ENCODE measurements around the gene TREM1. TPM values are rescaled to one million over a fixed set of nuclear protein-coding genes. Genes with fewer than 3 reads are reported as not detected.

TREM1 gene
- total and polyA plus RNA-seq, 7 experiments from 2014 or later: 15.9 to 251 TPM; not detected in 5

DNA sequence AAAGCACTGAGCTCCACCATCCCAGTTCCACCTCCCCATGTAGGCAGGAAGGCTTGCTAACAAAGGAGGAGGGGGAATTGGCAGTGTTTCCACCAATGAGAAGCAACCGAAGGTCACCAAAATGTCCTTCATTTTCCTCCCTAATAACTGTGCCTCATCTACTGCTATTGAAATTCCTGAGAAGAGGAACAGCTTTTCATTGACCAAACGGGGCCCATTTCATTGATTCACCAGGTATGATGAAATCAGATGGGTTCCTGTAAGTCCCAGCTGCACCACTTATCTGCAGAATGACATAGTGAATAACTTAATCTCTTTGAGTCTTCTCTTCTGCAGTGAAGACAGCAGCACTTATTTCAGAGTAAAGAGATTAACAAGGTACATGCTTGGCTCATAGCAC lies 17.3 kb downstream of the TREM1 start:
- Mint-ChIP-seq H3K36me3 (no peaks in the 10 kb centered on the region), H3K4me3 (no peak overlapping the region), H3K27ac (no peak overlapping the region), H3K27me3 (peaks cover 0 to 16% (median 0%) of the 10 kb centered on the region in 5 donors), H3K9me3 (peaks cover 0 to 4% (median 0%) of the 10 kb centered on the region in 11 donors), H3K4me1 (peaks cover 0 to 11% (median 9%) of the 10 kb centered on the region in 7 donors)
- no peaks in the 10 kb centered on the region for H3K27me3 ChIP-seq (ENCODE audit: control insufficient read depth in 2 of 2, insufficient read depth in 2 of 2, low read length in 2 of 2)
- CTCF ChIA-PET: interaction anchor here (0.6 kb wide), 1 partner anchor 388 kb away, joined by 3 read pairs; no protein-coding TSS in a partner anchor
- H3K27ac ChIP-seq (ENCODE audit: low read depth, low read length): no peak overlapping the region
- POLR2A ChIA-PET: no interaction called here
- no peaks in the 10 kb centered on the region for H3K4me1 ChIP-seq (ENCODE audit: control insufficient read depth in 2 of 2, insufficient read depth in 2 of 2, low read length in 2 of 2)
- DNase-seq (no peak), ATAC-seq (no peak)
- no peaks in the 10 kb centered on the region for H3K36me3 ChIP-seq (ENCODE audit: control insufficient read depth in 2 of 3, insufficient read depth in 3 of 3, low read length in 3 of 3)
- H3K9me3 ChIP-seq (ENCODE audit: control insufficient read depth in 2 of 3, low read length in 3 of 3): no peaks in the 10 kb centered on the region
- intact Hi-C loops (cut with micrococcal nuclease): no loop called here
- no peak overlapping the region for H3K4me3 ChIP-seq (ENCODE audit: low read length)

GRCh38 chr6:41268478-41268877 lies 18.0 kb downstream of the TREM1 start:
- H3K27me3 Mint-ChIP-seq: peaks cover 0 to 17% (median 0%) of the 10 kb centered on the region in 5 donors
- H3K4me1 ChIP-seq (ENCODE audit: control insufficient read depth in 2 of 2, insufficient read depth in 2 of 2, low read length in 2 of 2): no peaks in the 10 kb centered on the region
- H3K4me1 Mint-ChIP-seq: peaks cover 0 to 11% (median 9%) of the 10 kb centered on the region in 7 donors
- peaks cover 0 to 7% (median 3%) of the 10 kb centered on the region in 11 donors for H3K9me3 Mint-ChIP-seq
- H3K27ac Mint-ChIP-seq: no peak overlapping the region
- no peak overlapping the region for H3K27ac ChIP-seq (ENCODE audit: low read depth, low read length)
- ATAC-seq (no peak), DNase-seq (no peak)
- intact Hi-C loops (cut with micrococcal nuclease): no loop called here
- ChIA-PET POLR2A (no interaction called here), CTCF (no interaction called here)
- no peaks in the 10 kb centered on the region for H3K36me3 ChIP-seq (ENCODE audit: control insufficient read depth in 2 of 3, insufficient read depth in 3 of 3, low read length in 3 of 3)
- H3K4me3 ChIP-seq (ENCODE audit: low read length): no peak overlapping the region
- peaks cover 0 to 3% (median 0%) of the 10 kb centered on the region in 3 experiments for H3K9me3 ChIP-seq (ENCODE audit: control insufficient read depth in 2 of 3, low read length in 3 of 3)
- H3K27me3 ChIP-seq (ENCODE audit: control insufficient read depth in 2 of 2, insufficient read depth in 2 of 2, low read length in 2 of 2): no peaks in the 10 kb centered on the region
- H3K36me3 Mint-ChIP-seq: peaks cover 0 to 3% (median under 1%) of the 10 kb centered on the region in 5 donors
- no peak overlapping the region for H3K4me3 Mint-ChIP-seq

GRCh38 chr6:41266541-41266940 lies 19.9 kb downstream of the TREM1 start:
- Mint-ChIP-seq H3K4me3 (no peak overlapping the region), H3K9me3 (peaks cover 6 to 24% (median 18%) of the 10 kb centered on the region in 11 donors), H3K4me1 (peaks cover 0 to 2% (median 0%) of the 10 kb centered on the region in 7 donors), H3K36me3 (peaks cover 0 to 17% (median 8%) of the 10 kb centered on the region in 5 donors), H3K27ac (no peak overlapping the region), H3K27me3 (peaks cover 0 to 23% (median 0%) of the 10 kb centered on the region in 5 donors)
- Histone ChIP-seq H3K36me3 (ENCODE audit: control insufficient read depth in 2 of 3, insufficient read depth in 3 of 3, low read length in 3 of 3) (no peaks in the 10 kb centered on the region), H3K27me3 (ENCODE audit: control insufficient read depth in 2 of 2, insufficient read depth in 2 of 2, low read length in 2 of 2) (no peaks in the 10 kb centered on the region), H3K4me3 (ENCODE audit: low read length) (no peak overlapping the region), H3K4me1 (ENCODE audit: control insufficient read depth in 2 of 2, insufficient read depth in 2 of 2, low read length in 2 of 2) (no peaks in the 10 kb centered on the region), H3K9me3 (ENCODE audit: control insufficient read depth in 2 of 3, low read length in 3 of 3) (peaks cover 0 to 7% (median 0%) of the 10 kb centered on the region in 3 experiments), H3K27ac (ENCODE audit: low read depth, low read length) (no peak overlapping the region)
- CTCF ChIA-PET: no interaction called here
- POLR2A ChIA-PET: no interaction called here
- DNase-seq (no peak), ATAC-seq (no peak)
- intact Hi-C loops (cut with micrococcal nuclease): no loop called here

DNA sequence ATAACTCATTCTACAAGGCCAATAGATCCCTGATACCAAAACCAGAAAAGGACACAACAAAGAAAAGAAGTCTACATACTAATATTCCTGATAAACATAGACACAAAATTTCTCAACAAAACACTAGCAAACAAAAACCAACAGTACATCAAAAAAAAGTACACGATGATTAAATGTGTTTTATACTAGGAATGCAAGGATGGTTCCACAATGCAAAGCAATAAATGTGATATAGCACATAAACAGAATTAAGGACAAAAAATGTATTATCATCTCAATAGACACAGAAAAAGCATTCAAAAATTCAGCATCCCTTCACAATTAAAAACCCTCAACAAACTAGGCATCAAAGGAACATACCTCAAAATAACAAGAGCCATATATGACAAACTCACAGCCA lies 23.2 kb downstream of the TREM1 start:
- no peak overlapping the region for H3K27ac ChIP-seq (ENCODE audit: low read depth, low read length)
- no peak overlapping the region for H3K4me3 ChIP-seq (ENCODE audit: low read length)
- Mint-ChIP-seq H3K4me1 (no peaks in the 10 kb centered on the region), H3K4me3 (no peak overlapping the region), H3K36me3 (peaks cover 0 to 20% (median 10%) of the 10 kb centered on the region in 5 donors), H3K9me3 (peaks cover 14 to 56% (median 31%) of the 10 kb centered on the region in 11 donors), H3K27ac (no peak overlapping the region), H3K27me3 (peaks cover 0 to 34% (median 0%) of the 10 kb centered on the region in 5 donors)
- CTCF ChIA-PET: no interaction called here
- POLR2A ChIA-PET: no interaction called here
- no peak for DNase-seq
- H3K4me1 ChIP-seq (ENCODE audit: control insufficient read depth in 2 of 2, insufficient read depth in 2 of 2, low read length in 2 of 2): no peaks in the 10 kb centered on the region
- intact Hi-C loops (cut with micrococcal nuclease): no loop called here
- H3K27me3 ChIP-seq (ENCODE audit: control insufficient read depth in 2 of 2, insufficient read depth in 2 of 2, low read length in 2 of 2): no peaks in the 10 kb centered on the region
- peaks cover 0 to 19% (median 0%) of the 10 kb centered on the region in 3 experiments for H3K9me3 ChIP-seq (ENCODE audit: control insufficient read depth in 2 of 3, low read length in 3 of 3)
- ATAC-seq: no peak
- H3K36me3 ChIP-seq (ENCODE audit: control insufficient read depth in 2 of 3, insufficient read depth in 3 of 3, low read length in 3 of 3): no peaks in the 10 kb centered on the region

GRCh38 chr6:41262401-41262800 lies 24.1 kb downstream of the TREM1 start:
- Mint-ChIP-seq H3K36me3 (peaks cover 0 to 20% (median 10%) of the 10 kb centered on the region in 5 donors), H3K27ac (no peak overlapping the region), H3K9me3 (peaks cover 14 to 62% (median 31%) of the 10 kb centered on the region in 11 donors), H3K4me3 (no peak overlapping the region), H3K4me1 (peaks cover 0 to under 1% (median 0%) of the 10 kb centered on the region in 7 donors), H3K27me3 (peaks cover 0 to 34% (median 0%) of the 10 kb centered on the region in 5 donors)
- Histone ChIP-seq H3K4me1 (ENCODE audit: control insufficient read depth in 2 of 2, insufficient read depth in 2 of 2, low read length in 2 of 2) (no peaks in the 10 kb centered on the region), H3K36me3 (ENCODE audit: control insufficient read depth in 2 of 3, insufficient read depth in 3 of 3, low read length in 3 of 3) (no peaks in the 10 kb centered on the region), H3K27ac (ENCODE audit: low read depth, low read length) (no peak overlapping the region), H3K4me3 (ENCODE audit: low read length) (no peak overlapping the region), H3K27me3 (ENCODE audit: control insufficient read depth in 2 of 2, insufficient read depth in 2 of 2, low read length in 2 of 2) (no peaks in the 10 kb centered on the region), H3K9me3 (ENCODE audit: control insufficient read depth in 2 of 3, low read length in 3 of 3) (peaks cover 0 to 19% (median 0%) of the 10 kb centered on the region in 3 experiments)
- DNase-seq (no peak), ATAC-seq (no peak)
- POLR2A ChIA-PET: interaction anchor here (0.7 kb wide), 1 partner anchor 1116 kb away, joined by 3 read pairs; no protein-coding TSS in a partner anchor
- intact Hi-C loops (cut with micrococcal nuclease): no loop called here
- CTCF ChIA-PET: no interaction called here

GRCh38 chr6:41258196-41258493 lies 28.3 kb downstream of the TREM1 start:
- DNase-seq (no peak), ATAC-seq (no peak)
- intact Hi-C loops (cut with micrococcal nuclease): no loop called here
- peaks cover 0 to 14% (median 7%) of the 10 kb centered on the region in 5 donors for H3K36me3 Mint-ChIP-seq
- Histone ChIP-seq H3K36me3 (ENCODE audit: control insufficient read depth in 2 of 3, insufficient read depth in 3 of 3, low read length in 3 of 3) (no peaks in the 10 kb centered on the region), H3K27ac (ENCODE audit: low read depth, low read length) (no peak overlapping the region), H3K9me3 (ENCODE audit: control insufficient read depth in 2 of 3, low read length in 3 of 3) (peaks cover 0 to 13% (median 0%) of the 10 kb centered on the region in 3 experiments), H3K27me3 (ENCODE audit: control insufficient read depth in 2 of 2, insufficient read depth in 2 of 2, low read length in 2 of 2) (no peaks in the 10 kb centered on the region), H3K4me3 (ENCODE audit: low read length) (no peak overlapping the region), H3K4me1 (ENCODE audit: control insufficient read depth in 2 of 2, insufficient read depth in 2 of 2, low read length in 2 of 2) (no peaks in the 10 kb centered on the region)
- no peak overlapping the region for H3K27ac Mint-ChIP-seq
- peaks cover 0 to 13% (median 5%) of the 10 kb centered on the region in 7 donors for H3K4me1 Mint-ChIP-seq
- ChIA-PET POLR2A (no interaction called here), CTCF (interaction anchor here (0.6 kb wide), 1 partner anchor 85 kb away, joined by 3 read pairs; no protein-coding TSS in a partner anchor)
- H3K27me3 Mint-ChIP-seq: peaks cover 0 to 19% (median 0%) of the 10 kb centered on the region in 5 donors
- H3K9me3 Mint-ChIP-seq: peaks cover 11 to 54% (median 25%) of the 10 kb centered on the region in 11 donors
- H3K4me3 Mint-ChIP-seq: no peak overlapping the region

All from naive thymus-derived CD4-positive, alpha-beta T cell (primary cell).